K562 (cell line): Measurements from ENCODE around the gene MCEMP1. TPM values are rescaled to one million over a fixed set of nuclear protein-coding genes. Genes with fewer than 3 reads are reported as not detected.
A peak's percentile ranks its signal among the peaks of the same experiment; 100 is the strongest.

Experiments
- ARID1B ChIP-seq: fragments of 450-650 bp; IDR thresholded peaks from 2 replicates; pipeline ENCODE4 v1.6.1; 2016; ENCODE audit warnings: antibody characterized with exemption, mild to moderate bottlenecking, inconsistent platforms
- ARID2 ChIP-seq: fragments of 450-650 bp; IDR thresholded peaks from 2 replicates; pipeline ENCODE4 v1.6.1; 2017; ENCODE audit warnings: antibody characterized with exemption, mild to moderate bottlenecking
- CAMTA2 ChIP-seq: fragments of 250-450 bp; sonication (Bioruptor Pico); conservative IDR thresholded peaks from 2 replicates; pipeline ENCODE4 v1.5.1; 2022
- CBFA2T2 ChIP-seq: fragments of 450-650 bp; conservative IDR thresholded peaks from 2 replicates; pipeline ENCODE4 v1.6.1; 2017; ENCODE audit warnings: mild to moderate bottlenecking
- CBX1 ChIP-seq: sonication (generic); IDR thresholded peaks from 2 replicates; pipeline ENCODE4 v1.6.1; 2016; ENCODE audit warnings: antibody characterized with exemption, low read depth, mild to moderate bottlenecking
- CBX2 ChIP-seq: fragments of 200-600 bp; sonication (generic); IDR thresholded peaks from one replicate; pipeline ENCODE4 v1.6.1; 2012; ENCODE audit warnings: mild to moderate bottlenecking, low read length, inconsistent platforms; ENCODE audit not compliant: insufficient read depth, poor library complexity, severe bottlenecking
- CREM ChIP-seq: IDR thresholded peaks from 2 replicates; pipeline ENCODE4 v1.6.1; 2014; ENCODE audit warnings: antibody characterized with exemption, low read depth
- CTBP1 ChIP-seq: fragments of 450-650 bp; IDR thresholded peaks from 2 replicates; pipeline ENCODE4 v1.6.1; 2016; ENCODE audit warnings: borderline replicate concordance
- ESRRA ChIP-seq: fragments of 450-650 bp; IDR thresholded peaks from 2 replicates; pipeline ENCODE4 v1.6.1; 2014; ENCODE audit warnings: low read depth, mild to moderate bottlenecking, moderate library complexity, borderline replicate concordance
- KDM1A ChIP-seq, 2 experiments: fragments of 450-650 bp; IDR thresholded peaks; 2 replicates each; pipeline ENCODE4 v1.6.1; 2016; ENCODE audit warnings: mild to moderate bottlenecking in 2 of 2
- NFE2 ChIP-seq: IDR thresholded peaks from 2 replicates; pipeline ENCODE4 v1.6.1; 2014; ENCODE audit warnings: antibody characterized with exemption, low read depth
- NONO ChIP-seq, 2 experiments: fragments of 200-400 bp in 1 of 2; fragments of 450-650 bp in 1 of 2; formaldehyde crosslinking in 1 of 2; IDR thresholded peaks; 2 replicates each; pipeline ENCODE4 v1.6.1; 2017; ENCODE audit warnings: low read depth in 2 of 2, mild to moderate bottlenecking in 2 of 2, moderate library complexity in 2 of 2, low read length in 1 of 2
- RAD21 ChIP-seq, 2 experiments: fragments of 250-450 bp in 1 of 2; fragments of 450-650 bp in 1 of 2; sonication (Bioruptor Pico) in 1 of 2; formaldehyde crosslinking in 1 of 2; IDR thresholded peaks in 1 of 2; conservative IDR thresholded peaks in 1 of 2; 2 replicates each; pipeline versions ENCODE4 v1.4.0 to v1.8.0; 2020 to 2022; ENCODE audit warnings: mild to moderate bottlenecking in 2 of 2, moderate library complexity in 1 of 2
- RHOXF2B ChIP-seq: fragments of 250-450 bp; sonication (Bioruptor Pico); conservative IDR thresholded peaks from 2 replicates; pipeline ENCODE4 v1.5.1; 2021
- STAT5A ChIP-seq: IDR thresholded peaks from 2 replicates; pipeline ENCODE4 v1.6.1; 2012; ENCODE audit warnings: low read length, inconsistent platforms, borderline replicate concordance
- YY1 ChIP-seq, 3 experiments: IDR thresholded peaks; 2 replicates each; pipeline ENCODE4 v1.6.1; 2011; ENCODE audit warnings: low read length in 2 of 3, mild to moderate bottlenecking in 2 of 3, moderate library complexity in 2 of 3, borderline replicate concordance in 1 of 3, control low read depth in 1 of 3, low read depth in 1 of 3; ENCODE audit not compliant: insufficient read depth in 3 of 3, insufficient replicate concordance in 2 of 3, control insufficient read depth in 1 of 3, insufficient read length in 1 of 3; ENCODE audit errors: extremely low read depth in 1 of 3
- ZBTB17 ChIP-seq: fragments of 450-650 bp; formaldehyde crosslinking; IDR thresholded peaks from 2 replicates; pipeline ENCODE4 v1.4.0; 2020; ENCODE audit warnings: mild to moderate bottlenecking
- ZBTB7A ChIP-seq: IDR thresholded peaks from 2 replicates; pipeline ENCODE4 v1.6.1; 2011; ENCODE audit warnings: low read depth, mild to moderate bottlenecking, low read length, moderate library complexity, borderline replicate concordance; ENCODE audit not compliant: control insufficient read depth
- polyA plus RNA-seq, 8 experiments: library from polyadenylated mRNA; depleted of rRNA in 4 of 8; stranded (reverse) in 5 of 8; unstranded in 3 of 8; fragments of >200 nt; fragmentation: Nextera tagmentation in 2 of 8; fragmentation: Illumina TruSeq in 1 of 8; extraction: Ambion mirVana in 2 of 8; extraction: Trizol in 1 of 8; gene quantifications; 2 replicates each; pipeline versions ENCODE4 v1.2.1 to v1.2.3, GENCODE V29; 2011 to 2014; ENCODE audit warnings: inconsistent platforms in 1 of 8, missing spikeins in 1 of 8
- total RNA-seq, 7 experiments: library from RNA; depleted of rRNA in 6 of 7; stranded (reverse); fragments of >200 nt in 6 of 7; fragmentation: Illumina TruSeq in 2 of 7; extraction: Trizol in 2 of 7; gene quantifications; 2 replicates each; pipeline versions ENCODE4 v1.2.1 to v1.2.3, GENCODE V29; 2011 to 2021; ENCODE audit warnings: low replicate concordance in 1 of 7
- TF ChIP-seq, protein P1 (sequence below): fragments of 150-350 bp; IDR thresholded peaks from 2 replicates; pipeline ENCODE4 v1.6.1; 2014; ENCODE audit warnings: low read depth, mild to moderate bottlenecking, low read length, borderline replicate concordance
- TF ChIP-seq, protein P2 (sequence below): IDR thresholded peaks from 2 replicates; pipeline ENCODE4 v1.6.1; 2011; ENCODE audit warnings: borderline replicate concordance, low read depth, mild to moderate bottlenecking, moderate library complexity, low read length; ENCODE audit not compliant: insufficient read depth, poor library complexity, severe bottlenecking

Gene MCEMP1
- total and polyA plus RNA-seq, 9 of the 15 experiments (the other 6 are each of a cell fraction or from before 2014, with no cell fraction given): 0.11 to 1.8 (median 0.51) TPM

- TF ChIP-seq RAD21 (CRISPR knock-in tag; conservative IDR thresholded peaks at IDR 0.05 in 1 of 2, IDR thresholded peaks at IDR 0.05 in 1 of 2) (peak in 1 of 2 experiments; percentile 19; a peak in 1 of 4 replicates), STAT5A (no peak), YY1 (IDR thresholded peaks at IDR 0.05; ENCODE audit: borderline replicate concordance in 1 of 3, control insufficient read depth in 1 of 3, extremely low read depth in 1 of 3, insufficient read depth in 3 of 3, insufficient read length in 1 of 3, insufficient replicate concordance in 2 of 3, low read depth in 1 of 3, low read length in 2 of 3) (no peak), CREM (peak; percentile 37; the same call in 1 of the 2 replicates), CAMTA2 (no peak), NFE2 (no peak), ARID1B (no peak), CTBP1 (peak; percentile 89; the same call in 1 of the 2 replicates), NONO (IDR thresholded peaks at IDR 0.05; ENCODE audit: low read depth in 2 of 2, low read length in 1 of 2) (no peak), ZBTB17 (CRISPR knock-in tag) (no peak), ESRRA (peak; percentile 91), CBX2 (no peak), CBFA2T2 (no peak), CBX1 (no peak), KDM1A (IDR thresholded peaks at IDR 0.05) (0 out of 4 replicates have a peak, but pooled peaks of 1 of the 2 experiments have one; percentile 26), ARID2 (no peak), ZBTB7A (no peak), RHOXF2B (CRISPR knock-in tag) (no peak)
- TF ChIP-seq, protein P1, sequence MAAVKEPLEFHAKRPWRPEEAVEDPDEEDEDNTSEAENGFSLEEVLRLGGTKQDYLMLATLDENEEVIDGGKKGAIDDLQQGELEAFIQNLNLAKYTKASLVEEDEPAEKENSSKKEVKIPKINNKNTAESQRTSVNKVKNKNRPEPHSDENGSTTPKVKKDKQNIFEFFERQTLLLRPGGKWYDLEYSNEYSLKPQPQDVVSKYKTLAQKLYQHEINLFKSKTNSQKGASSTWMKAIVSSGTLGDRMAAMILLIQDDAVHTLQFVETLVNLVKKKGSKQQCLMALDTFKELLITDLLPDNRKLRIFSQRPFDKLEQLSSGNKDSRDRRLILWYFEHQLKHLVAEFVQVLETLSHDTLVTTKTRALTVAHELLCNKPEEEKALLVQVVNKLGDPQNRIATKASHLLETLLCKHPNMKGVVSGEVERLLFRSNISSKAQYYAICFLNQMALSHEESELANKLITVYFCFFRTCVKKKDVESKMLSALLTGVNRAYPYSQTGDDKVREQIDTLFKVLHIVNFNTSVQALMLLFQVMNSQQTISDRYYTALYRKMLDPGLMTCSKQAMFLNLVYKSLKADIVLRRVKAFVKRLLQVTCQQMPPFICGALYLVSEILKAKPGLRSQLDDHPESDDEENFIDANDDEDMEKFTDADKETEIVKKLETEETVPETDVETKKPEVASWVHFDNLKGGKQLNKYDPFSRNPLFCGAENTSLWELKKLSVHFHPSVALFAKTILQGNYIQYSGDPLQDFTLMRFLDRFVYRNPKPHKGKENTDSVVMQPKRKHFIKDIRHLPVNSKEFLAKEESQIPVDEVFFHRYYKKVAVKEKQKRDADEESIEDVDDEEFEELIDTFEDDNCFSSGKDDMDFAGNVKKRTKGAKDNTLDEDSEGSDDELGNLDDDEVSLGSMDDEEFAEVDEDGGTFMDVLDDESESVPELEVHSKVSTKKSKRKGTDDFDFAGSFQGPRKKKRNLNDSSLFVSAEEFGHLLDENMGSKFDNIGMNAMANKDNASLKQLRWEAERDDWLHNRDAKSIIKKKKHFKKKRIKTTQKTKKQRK: no peak
- TF ChIP-seq, protein P2, sequence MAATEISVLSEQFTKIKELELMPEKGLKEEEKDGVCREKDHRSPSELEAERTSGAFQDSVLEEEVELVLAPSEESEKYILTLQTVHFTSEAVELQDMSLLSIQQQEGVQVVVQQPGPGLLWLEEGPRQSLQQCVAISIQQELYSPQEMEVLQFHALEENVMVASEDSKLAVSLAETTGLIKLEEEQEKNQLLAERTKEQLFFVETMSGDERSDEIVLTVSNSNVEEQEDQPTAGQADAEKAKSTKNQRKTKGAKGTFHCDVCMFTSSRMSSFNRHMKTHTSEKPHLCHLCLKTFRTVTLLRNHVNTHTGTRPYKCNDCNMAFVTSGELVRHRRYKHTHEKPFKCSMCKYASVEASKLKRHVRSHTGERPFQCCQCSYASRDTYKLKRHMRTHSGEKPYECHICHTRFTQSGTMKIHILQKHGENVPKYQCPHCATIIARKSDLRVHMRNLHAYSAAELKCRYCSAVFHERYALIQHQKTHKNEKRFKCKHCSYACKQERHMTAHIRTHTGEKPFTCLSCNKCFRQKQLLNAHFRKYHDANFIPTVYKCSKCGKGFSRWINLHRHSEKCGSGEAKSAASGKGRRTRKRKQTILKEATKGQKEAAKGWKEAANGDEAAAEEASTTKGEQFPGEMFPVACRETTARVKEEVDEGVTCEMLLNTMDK: peak; percentile 7
These were observed 900 bp downstream of the MCEMP1 start (continued) for GRCh38 chr19:7677669-7678311.
